ENCODE results near the gene HERC3. TPM values are rescaled to one million over a fixed set of nuclear protein-coding genes. Genes with fewer than 3 reads are reported as not detected.

Gene HERC3
- total and polyA plus RNA-seq, 2 donors from 2014 or later: 6.3 to 58.4 TPM

- FAIRE-seq: no peak
- peak within 1 kb of the TSS in 1 of 2 donors; percentile 65 for H3K27ac ChIP-seq (ENCODE audit: low read depth in 2 of 2, low read length in 2 of 2)
- TF ChIP-seq, protein P1, sequence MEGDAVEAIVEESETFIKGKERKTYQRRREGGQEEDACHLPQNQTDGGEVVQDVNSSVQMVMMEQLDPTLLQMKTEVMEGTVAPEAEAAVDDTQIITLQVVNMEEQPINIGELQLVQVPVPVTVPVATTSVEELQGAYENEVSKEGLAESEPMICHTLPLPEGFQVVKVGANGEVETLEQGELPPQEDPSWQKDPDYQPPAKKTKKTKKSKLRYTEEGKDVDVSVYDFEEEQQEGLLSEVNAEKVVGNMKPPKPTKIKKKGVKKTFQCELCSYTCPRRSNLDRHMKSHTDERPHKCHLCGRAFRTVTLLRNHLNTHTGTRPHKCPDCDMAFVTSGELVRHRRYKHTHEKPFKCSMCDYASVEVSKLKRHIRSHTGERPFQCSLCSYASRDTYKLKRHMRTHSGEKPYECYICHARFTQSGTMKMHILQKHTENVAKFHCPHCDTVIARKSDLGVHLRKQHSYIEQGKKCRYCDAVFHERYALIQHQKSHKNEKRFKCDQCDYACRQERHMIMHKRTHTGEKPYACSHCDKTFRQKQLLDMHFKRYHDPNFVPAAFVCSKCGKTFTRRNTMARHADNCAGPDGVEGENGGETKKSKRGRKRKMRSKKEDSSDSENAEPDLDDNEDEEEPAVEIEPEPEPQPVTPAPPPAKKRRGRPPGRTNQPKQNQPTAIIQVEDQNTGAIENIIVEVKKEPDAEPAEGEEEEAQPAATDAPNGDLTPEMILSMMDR (IDR thresholded peaks at IDR 0.05; ENCODE audit: borderline replicate concordance, extremely low read depth, insufficient read depth): no peak
- H3K4me3 ChIP-seq (ENCODE audit: low read length in 3 of 3): peak within 1 kb of the TSS; percentile 68 to 75 (median 71)
- no peaks in the 10 kb centered on the region for H3K27me3 ChIP-seq (ENCODE audit: control insufficient read depth, insufficient read depth, low read length)
- intact Hi-C loops (cut with DNase I): no loop called here
- H3K36me3 ChIP-seq (ENCODE audit: control insufficient read depth in 2 of 3, insufficient read depth in 3 of 3, low read length in 3 of 3): peaks cover 0 to 3% (median 0%) of the 10 kb centered on the region in 3 donors
- H3K9ac ChIP-seq (ENCODE audit: low read length in 3 of 3): peak within 1 kb of the TSS; percentile 6 to 67 (median 60)
- H3K9me3 ChIP-seq (ENCODE audit: control insufficient read depth in 2 of 3, insufficient read depth in 1 of 3, low read length in 3 of 3): no peaks in the 10 kb centered on the region
- peak; percentile 56 to 84 (median 69) for DNase-seq
- no peaks in the 10 kb centered on the region for H3K4me1 ChIP-seq (ENCODE audit: control insufficient read depth in 2 of 3, insufficient read depth in 2 of 3, low read depth in 1 of 3, low read length in 3 of 3)
Measured at GRCh38 chr4:88697588-88698329, 105.5 kb downstream of the HERC3 start, which contains the start of gene NAP1L5. NAP1L5 (minus strand) TSS chr4:88697829; CDS start chr4:88697754, 75 bp downstream.

DNA sequence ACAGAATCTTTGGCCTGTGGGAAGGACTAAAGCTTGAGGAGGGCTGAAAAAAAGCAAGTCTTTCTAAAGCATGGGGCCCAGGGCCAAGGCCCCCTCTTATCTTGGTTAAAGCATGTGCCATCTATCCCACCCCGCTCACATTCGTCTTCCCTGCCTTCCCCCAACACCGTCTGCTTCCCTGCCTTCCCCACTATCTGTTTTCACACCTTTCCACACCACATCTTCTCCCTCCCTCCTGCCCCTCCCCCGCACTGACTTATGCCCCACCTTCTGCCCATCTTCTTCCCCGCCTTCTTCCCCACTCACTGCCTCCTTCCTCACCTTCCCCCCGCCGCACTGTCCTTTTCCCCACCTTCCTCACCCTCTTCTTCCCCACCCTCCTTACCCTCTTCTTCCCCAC lies 106.2 kb downstream of the HERC3 start:
- no peak for FAIRE-seq
- peak in 2 of 5 donors; percentile 41 to 44 for DNase-seq
- intact Hi-C loops (cut with DNase I): no loop called here
- Histone ChIP-seq H3K4me3 (ENCODE audit: low read length in 3 of 3) (no peak overlapping the region), H3K27ac (ENCODE audit: low read depth in 2 of 2, low read length in 2 of 2) (no peak overlapping the region), H3K9ac (ENCODE audit: low read length in 3 of 3) (no peak overlapping the region), H3K27me3 (ENCODE audit: control insufficient read depth, insufficient read depth, low read length) (no peaks in the 10 kb centered on the region), H3K36me3 (ENCODE audit: control insufficient read depth in 2 of 3, insufficient read depth in 3 of 3, low read length in 3 of 3) (peaks cover 0 to 3% (median 0%) of the 10 kb centered on the region in 3 donors), H3K4me1 (ENCODE audit: control insufficient read depth in 2 of 3, insufficient read depth in 2 of 3, low read depth in 1 of 3, low read length in 3 of 3) (no peaks in the 10 kb centered on the region), H3K9me3 (ENCODE audit: control insufficient read depth in 2 of 3, insufficient read depth in 1 of 3, low read length in 3 of 3) (no peaks in the 10 kb centered on the region)
- TF ChIP-seq, protein P1 (IDR thresholded peaks at IDR 0.05; ENCODE audit: borderline replicate concordance, extremely low read depth, insufficient read depth): no peak

GRCh38 chr4:88702782-88703181 lies 110.5 kb downstream of the HERC3 start:
- peaks cover 0 to 3% (median 0%) of the 10 kb centered on the region in 3 donors for H3K36me3 ChIP-seq (ENCODE audit: control insufficient read depth in 2 of 3, insufficient read depth in 3 of 3, low read length in 3 of 3)
- intact Hi-C loops (cut with DNase I): loop anchor here (10.0 kb wide), 1 partner anchor 322 kb away; no protein-coding TSS in a partner anchor

More at GRCh38 chr4:88702782-88703181, 110.5 kb downstream of the HERC3 start:
- Histone ChIP-seq H3K4me1 (ENCODE audit: control insufficient read depth in 2 of 3, insufficient read depth in 2 of 3, low read depth in 1 of 3, low read length in 3 of 3) (peaks cover 0 to 2% (median 0%) of the 10 kb centered on the region in 3 donors), H3K9ac (ENCODE audit: low read length in 3 of 3) (no peak overlapping the region), H3K27ac (ENCODE audit: low read depth in 2 of 2, low read length in 2 of 2) (no peak overlapping the region), H3K27me3 (ENCODE audit: control insufficient read depth, insufficient read depth, low read length) (no peaks in the 10 kb centered on the region), H3K9me3 (ENCODE audit: control insufficient read depth in 2 of 3, insufficient read depth in 1 of 3, low read length in 3 of 3) (no peaks in the 10 kb centered on the region), H3K4me3 (ENCODE audit: low read length in 3 of 3) (no peak overlapping the region)
- TF ChIP-seq, protein P1 (IDR thresholded peaks at IDR 0.05; ENCODE audit: borderline replicate concordance, extremely low read depth, insufficient read depth): no peak
- FAIRE-seq (no peak), DNase-seq (no peak)

Measured in kidney (tissue), 14 donors.